ENCODE results near the gene MRPS5.

The MRPS5 gene

DNA sequence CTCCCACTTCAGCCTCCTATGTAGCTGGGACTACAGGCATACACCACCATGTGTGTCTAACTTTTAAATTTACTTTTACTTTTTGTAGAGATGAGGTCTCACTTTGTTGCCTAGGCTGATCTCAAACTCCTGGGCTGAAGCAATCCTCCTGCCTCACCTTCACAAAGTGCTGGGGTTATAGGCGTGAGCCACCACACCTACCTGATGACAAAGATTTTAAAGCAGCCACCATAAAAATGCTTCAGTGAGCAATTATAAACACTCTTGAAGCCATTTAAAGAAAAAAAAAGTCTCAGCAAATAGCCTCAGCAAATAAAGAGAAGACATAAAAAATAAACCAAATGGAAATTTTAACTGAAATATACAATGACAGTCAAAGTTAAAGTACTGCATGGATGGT lies 35.6 kb downstream of the MRPS5 start:
- no peak overlapping the region for H3K4me3 ChIP-seq (ENCODE audit: low read depth, low read length)
- TF ChIP-seq, protein P1, sequence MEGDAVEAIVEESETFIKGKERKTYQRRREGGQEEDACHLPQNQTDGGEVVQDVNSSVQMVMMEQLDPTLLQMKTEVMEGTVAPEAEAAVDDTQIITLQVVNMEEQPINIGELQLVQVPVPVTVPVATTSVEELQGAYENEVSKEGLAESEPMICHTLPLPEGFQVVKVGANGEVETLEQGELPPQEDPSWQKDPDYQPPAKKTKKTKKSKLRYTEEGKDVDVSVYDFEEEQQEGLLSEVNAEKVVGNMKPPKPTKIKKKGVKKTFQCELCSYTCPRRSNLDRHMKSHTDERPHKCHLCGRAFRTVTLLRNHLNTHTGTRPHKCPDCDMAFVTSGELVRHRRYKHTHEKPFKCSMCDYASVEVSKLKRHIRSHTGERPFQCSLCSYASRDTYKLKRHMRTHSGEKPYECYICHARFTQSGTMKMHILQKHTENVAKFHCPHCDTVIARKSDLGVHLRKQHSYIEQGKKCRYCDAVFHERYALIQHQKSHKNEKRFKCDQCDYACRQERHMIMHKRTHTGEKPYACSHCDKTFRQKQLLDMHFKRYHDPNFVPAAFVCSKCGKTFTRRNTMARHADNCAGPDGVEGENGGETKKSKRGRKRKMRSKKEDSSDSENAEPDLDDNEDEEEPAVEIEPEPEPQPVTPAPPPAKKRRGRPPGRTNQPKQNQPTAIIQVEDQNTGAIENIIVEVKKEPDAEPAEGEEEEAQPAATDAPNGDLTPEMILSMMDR (IDR thresholded peaks at IDR 0.05; ENCODE audit: insufficient read depth, low read length, missing control alignments), result no peak
- DNase-seq (ENCODE audit: low read depth, low spot score), result no peak
- ChIA-PET POLR2A (no interaction called here), CTCF (interaction anchor here (1.0 kb wide), 1 partner anchor 9 kb away, joined by 4 read pairs; no protein-coding TSS in a partner anchor)

DNA sequence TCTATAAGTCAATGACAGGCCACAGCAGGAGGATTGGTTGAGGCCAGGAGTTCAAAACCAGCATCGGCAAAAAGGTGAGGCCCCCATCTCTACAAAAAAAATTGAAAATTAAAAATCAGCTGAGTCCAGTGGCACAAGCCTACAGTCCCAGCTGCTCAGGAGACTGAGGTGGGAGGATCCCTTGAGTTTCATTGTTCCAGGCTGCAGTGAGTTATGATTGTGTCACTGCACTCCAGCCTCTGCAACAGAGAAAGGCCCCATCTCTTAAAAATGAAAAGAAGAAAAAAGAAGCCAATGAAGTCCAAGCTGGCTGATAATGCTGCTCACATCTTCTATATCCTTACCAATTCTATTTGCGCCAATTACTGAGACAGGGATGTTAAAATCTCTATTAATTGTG lies 39.1 kb downstream of the MRPS5 start:
- DNase-seq (ENCODE audit: low read depth, low spot score), result no peak
- ChIA-PET CTCF (interaction anchor here (1.2 to 1.8 kb wide), 3 partner anchors 11 to 60 kb away, joined by 3 to 6 read pairs (median 5); no protein-coding TSS in a partner anchor), POLR2A (no interaction called here)
- no peak overlapping the region for H3K4me3 ChIP-seq (ENCODE audit: low read depth, low read length)
- TF ChIP-seq, protein P1 (IDR thresholded peaks at IDR 0.05; ENCODE audit: insufficient read depth, low read length, missing control alignments), result no peak

DNA sequence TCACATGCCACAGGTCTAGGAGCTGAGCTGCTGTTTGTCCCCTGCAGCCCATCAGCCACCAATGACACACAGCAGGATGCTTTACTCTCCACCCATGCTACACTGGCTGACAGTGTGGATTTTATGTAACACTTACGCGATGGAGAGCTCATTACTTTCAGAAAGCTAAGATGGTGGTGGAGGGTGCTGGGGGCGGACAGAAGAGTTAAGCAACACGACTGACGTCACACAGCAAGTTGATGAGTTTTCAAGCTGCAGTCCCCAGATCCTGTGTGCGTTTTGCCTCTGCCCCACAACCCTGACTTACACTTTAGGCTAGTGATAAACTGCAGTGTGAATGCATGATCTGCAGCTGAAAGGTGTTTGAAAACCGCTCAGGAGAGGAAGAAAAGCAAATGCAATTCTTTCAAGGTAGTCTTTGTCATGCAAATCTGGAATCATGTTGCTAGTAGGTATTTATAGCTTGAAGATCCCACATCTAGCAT lies 42.4 kb downstream of the MRPS5 start:
- no peak overlapping the region for H3K4me3 ChIP-seq (ENCODE audit: low read depth, low read length)
- CTCF ChIA-PET, result interaction anchor here (0.7 to 5.7 kb wide), 15 partner anchors 8 to 266 kb away, joined by 3 to 58 read pairs (median 5); no protein-coding TSS in a partner anchor
- POLR2A ChIA-PET, result no interaction called here
- no peak for DNase-seq (ENCODE audit: low read depth, low spot score)
- TF ChIP-seq, protein P1 (IDR thresholded peaks at IDR 0.05; ENCODE audit: insufficient read depth, low read length, missing control alignments), result no peak

DNA sequence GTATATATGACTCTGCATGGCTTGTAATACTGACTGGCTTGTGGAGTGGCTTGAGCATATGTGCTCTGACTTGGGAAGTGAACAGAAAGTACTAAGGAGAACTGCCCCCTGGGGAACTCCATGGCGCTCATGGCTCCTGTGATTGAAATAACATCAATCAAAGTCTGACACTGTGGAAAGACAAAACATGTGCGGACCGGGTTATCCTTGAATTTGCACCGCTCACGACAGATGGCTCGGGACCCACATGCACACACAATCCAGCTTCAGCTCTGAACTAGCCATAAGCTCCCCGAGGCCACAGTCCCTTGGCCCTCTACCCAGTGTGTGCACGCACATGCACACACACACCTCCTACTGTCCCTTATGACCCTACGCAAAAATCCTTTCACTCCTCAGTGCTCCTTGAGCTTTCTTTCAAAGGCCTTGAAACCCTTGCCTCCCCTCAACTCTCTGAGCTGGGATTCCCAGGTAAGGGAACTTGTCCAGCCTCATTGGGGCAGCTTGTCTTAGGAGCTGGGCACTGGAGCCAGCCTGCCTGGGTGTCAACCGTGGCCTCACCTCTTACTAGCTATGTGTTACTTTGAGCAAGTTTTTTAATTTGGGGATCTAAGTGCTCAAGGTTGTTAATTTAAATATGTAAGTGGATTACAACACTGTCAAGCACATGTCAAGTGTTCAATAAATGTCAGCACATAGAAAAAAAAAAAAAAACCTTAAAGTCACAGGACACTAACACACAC lies 43.6 kb downstream of the MRPS5 start:
- no peak for DNase-seq (ENCODE audit: low read depth, low spot score)
- no peak overlapping the region for H3K4me3 ChIP-seq (ENCODE audit: low read depth, low read length)
- TF ChIP-seq, protein P1 (IDR thresholded peaks at IDR 0.05; ENCODE audit: insufficient read depth, low read length, missing control alignments), result no peak
- POLR2A ChIA-PET, result no interaction called here
- CTCF ChIA-PET, result interaction anchor here (0.6 to 5.7 kb wide), 14 partner anchors 9 to 267 kb away, joined by 3 to 58 read pairs (median 4); no protein-coding TSS in a partner anchor

DNA sequence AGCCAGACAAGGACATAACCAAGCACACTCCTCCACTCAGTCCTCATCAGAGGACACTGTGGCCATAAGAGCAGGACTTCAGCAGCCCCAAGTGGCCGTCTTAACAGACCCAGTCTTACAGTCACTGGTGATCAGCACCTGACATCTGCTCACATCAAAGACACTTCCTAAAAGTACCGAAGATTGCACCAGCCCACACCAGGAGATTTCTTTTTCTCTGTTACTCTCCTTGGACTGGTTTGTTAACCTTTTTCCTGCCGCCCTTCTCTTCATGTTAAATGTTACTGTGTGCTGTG lies 44.1 kb downstream of the MRPS5 start:
- no peak overlapping the region for H3K4me3 ChIP-seq (ENCODE audit: low read depth, low read length)
- ChIA-PET CTCF (interaction anchor here (0.6 to 5.7 kb wide), 11 partner anchors 10 to 44 kb away, joined by 3 to 58 read pairs (median 5); no protein-coding TSS in a partner anchor), POLR2A (no interaction called here)
- no peak for DNase-seq (ENCODE audit: low read depth, low spot score)
- TF ChIP-seq, protein P1 (IDR thresholded peaks at IDR 0.05; ENCODE audit: insufficient read depth, low read length, missing control alignments), result no peak

DNA sequence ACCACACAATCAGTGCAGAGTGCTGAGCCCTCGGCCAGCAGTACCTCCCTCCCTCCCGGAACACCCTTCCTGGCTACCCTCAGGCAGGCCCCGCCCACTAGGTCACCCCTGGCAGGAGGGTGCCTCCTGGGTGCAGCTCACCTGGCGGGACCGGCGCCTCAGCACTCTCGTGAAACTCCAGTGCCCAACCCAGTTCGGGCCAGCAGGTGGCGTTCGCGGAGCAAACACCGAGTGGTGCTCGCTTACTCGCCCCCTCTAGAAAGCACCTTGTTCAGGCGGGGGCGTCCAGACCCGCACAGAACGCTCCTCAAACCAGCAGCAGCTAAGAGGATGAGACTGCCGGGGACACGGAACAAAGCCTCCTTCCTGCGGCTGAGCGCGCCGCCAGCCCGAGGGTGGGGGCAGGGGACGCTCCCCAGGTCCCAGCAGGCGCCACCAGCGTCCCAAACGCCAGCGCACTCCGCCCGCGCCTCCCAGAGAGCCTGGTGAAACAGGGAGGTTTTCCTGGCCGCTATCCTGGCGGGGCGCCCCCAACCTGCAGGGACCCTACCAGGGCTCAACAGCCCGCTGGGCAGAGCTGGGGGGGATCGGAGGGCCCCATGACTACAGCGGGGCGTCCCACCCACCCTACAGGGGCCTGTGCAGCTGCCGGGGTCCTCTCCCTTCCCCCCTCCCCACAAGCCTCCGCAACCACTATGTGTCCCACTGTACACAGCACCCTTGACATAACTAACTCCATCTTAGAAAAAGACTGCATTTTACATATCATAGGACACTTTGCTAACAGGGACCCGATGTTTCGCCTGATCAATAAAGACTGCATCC lies 44.7 kb downstream of the MRPS5 start:
- DNase-seq (ENCODE audit: low read depth, low spot score), result no peak
- H3K4me3 ChIP-seq (ENCODE audit: low read depth, low read length), result peak overlapping the region; percentile 56
- TF ChIP-seq, protein P1 (IDR thresholded peaks at IDR 0.05; ENCODE audit: insufficient read depth, low read length, missing control alignments), result peak; percentile 86
- POLR2A ChIA-PET, result no interaction called here
- CTCF ChIA-PET, result interaction anchor here (0.8 to 5.7 kb wide), 22 partner anchors 8 to 87 kb away, joined by 3 to 58 read pairs (median 5); partner anchors contain the start of gene MAL

All from AG04449 (cell line).